ENCODE measurements around the gene CCDC177. TPM values are rescaled to one million over a fixed set of nuclear protein-coding genes. Genes with fewer than 3 reads are reported as not detected.

The CCDC177 gene
- total and polyA plus RNA-seq, 12 donors, result 0.03 TPM; not detected in 11

DNA sequence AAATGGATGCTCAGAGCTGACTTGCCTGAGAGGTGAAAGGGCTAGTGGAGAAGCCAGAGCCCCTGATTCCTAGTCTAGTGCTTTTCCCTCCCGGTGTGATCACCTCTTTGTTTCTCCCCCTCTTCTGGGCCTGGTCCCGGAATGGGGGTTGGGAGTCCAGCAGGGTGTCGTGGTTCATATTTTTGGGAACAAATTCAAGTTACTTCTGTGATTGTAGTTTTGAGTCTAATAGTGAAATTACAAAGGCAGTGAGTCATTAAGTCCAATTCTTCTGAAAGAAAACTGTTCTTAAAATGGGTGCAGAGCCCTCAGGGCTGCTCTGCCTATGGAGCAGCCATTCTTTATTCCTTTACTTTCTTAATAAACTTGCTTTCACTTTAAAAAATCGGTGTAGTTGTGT lies 44.3 kb upstream of the CCDC177 start:
- peaks cover 0 to 10% (median 0%) of the 10 kb centered on the region in 9 donors for H3K36me3 ChIP-seq
- WGBS, 2 donors, result 51 to 66% methylated on average over 4 of the region's 4 CpGs
- no peaks in the 10 kb centered on the region for H3K9me3 ChIP-seq
- peaks cover 27 to 100% (median 98%) of the 10 kb centered on the region in 9 donors for H3K4me1 ChIP-seq
- DNase-seq (no peak), ATAC-seq (no peak)
- no peak overlapping the region for H3K4me3 ChIP-seq
- H3K27me3 ChIP-seq, result no peaks in the 10 kb centered on the region
- intact Hi-C loops (cut with DNase I), result loop anchor here in 6 of 10 donors (5.0 to 10.0 kb wide), 3 partner anchors 33 to 56 kb away; no protein-coding TSS in a partner anchor
- peak overlapping the region in 2 of 10 donors; percentile 27 to 98 for H3K27ac ChIP-seq
- TF ChIP-seq, protein P1, sequence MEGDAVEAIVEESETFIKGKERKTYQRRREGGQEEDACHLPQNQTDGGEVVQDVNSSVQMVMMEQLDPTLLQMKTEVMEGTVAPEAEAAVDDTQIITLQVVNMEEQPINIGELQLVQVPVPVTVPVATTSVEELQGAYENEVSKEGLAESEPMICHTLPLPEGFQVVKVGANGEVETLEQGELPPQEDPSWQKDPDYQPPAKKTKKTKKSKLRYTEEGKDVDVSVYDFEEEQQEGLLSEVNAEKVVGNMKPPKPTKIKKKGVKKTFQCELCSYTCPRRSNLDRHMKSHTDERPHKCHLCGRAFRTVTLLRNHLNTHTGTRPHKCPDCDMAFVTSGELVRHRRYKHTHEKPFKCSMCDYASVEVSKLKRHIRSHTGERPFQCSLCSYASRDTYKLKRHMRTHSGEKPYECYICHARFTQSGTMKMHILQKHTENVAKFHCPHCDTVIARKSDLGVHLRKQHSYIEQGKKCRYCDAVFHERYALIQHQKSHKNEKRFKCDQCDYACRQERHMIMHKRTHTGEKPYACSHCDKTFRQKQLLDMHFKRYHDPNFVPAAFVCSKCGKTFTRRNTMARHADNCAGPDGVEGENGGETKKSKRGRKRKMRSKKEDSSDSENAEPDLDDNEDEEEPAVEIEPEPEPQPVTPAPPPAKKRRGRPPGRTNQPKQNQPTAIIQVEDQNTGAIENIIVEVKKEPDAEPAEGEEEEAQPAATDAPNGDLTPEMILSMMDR (IDR thresholded peaks at IDR 0.05), result no peak

DNA sequence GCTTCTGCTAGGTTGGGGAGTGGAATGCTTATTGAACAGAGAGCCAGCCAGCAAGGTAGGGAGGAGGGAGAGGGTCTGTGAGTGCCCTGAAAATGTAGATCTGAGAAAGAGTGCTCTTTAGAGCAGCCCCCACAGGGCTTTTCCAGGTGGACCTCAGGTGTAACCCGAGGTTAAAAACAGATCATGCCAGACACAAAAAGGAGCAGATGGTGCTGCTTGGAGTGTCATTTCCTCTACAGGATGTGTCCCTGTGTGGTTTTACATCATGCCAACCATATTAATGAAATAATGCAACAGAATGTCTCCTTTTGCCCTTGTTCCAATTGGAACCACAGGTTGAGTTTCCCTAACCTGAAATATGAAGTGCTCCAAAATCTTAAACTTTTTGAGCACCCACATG lies 43.1 kb upstream of the CCDC177 start:
- no peak for DNase-seq
- H3K36me3 ChIP-seq, result peaks cover 0 to 15% (median 0%) of the 10 kb centered on the region in 9 donors
- ATAC-seq, result no peak
- H3K27ac ChIP-seq, result peak overlapping the region in 5 of 10 donors; percentile 16 to 98 (median 52)
- TF ChIP-seq, protein P1 (IDR thresholded peaks at IDR 0.05), result no peak
- H3K9me3 ChIP-seq, result no peaks in the 10 kb centered on the region
- peaks cover 29 to 100% (median 99%) of the 10 kb centered on the region in 9 donors for H3K4me1 ChIP-seq
- intact Hi-C loops (cut with DNase I), result loop anchor here in 6 of 10 donors (5.0 to 10.0 kb wide), 3 partner anchors 35 to 57 kb away; no protein-coding TSS in a partner anchor
- H3K4me3 ChIP-seq, result no peak overlapping the region
- no peaks in the 10 kb centered on the region for H3K27me3 ChIP-seq
- 53 to 60% methylated on average over 1 of the region's 1 CpG for WGBS, 2 donors

DNA sequence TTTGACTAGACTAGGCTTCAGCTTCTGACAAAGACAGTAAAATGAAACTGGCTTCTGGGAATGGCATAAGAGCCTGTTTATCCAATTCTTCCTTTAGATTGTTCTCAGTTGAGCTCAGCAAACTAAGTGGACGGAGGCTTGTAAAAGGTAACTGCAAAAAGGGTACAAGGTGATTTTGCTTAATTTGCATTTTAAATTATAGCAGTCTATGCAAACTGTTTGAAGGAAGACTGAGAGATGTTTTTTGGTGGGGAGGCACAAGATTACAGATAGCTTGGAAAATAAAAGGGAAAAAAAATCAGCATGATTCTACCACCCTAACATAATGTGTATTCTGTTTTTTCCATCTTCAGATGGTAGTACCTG lies 41.7 kb upstream of the CCDC177 start:
- no peak for ATAC-seq
- H3K27me3 ChIP-seq, result no peaks in the 10 kb centered on the region
- TF ChIP-seq, protein P1 (IDR thresholded peaks at IDR 0.05), result no peak
- no peak for DNase-seq
- H3K9me3 ChIP-seq, result no peaks in the 10 kb centered on the region
- 43 to 65% methylated on average over 1 of the region's 1 CpG for WGBS, 2 donors
- H3K4me1 ChIP-seq, result peaks cover 30 to 93% (median 88%) of the 10 kb centered on the region in 9 donors
- H3K4me3 ChIP-seq, result peak overlapping the region in 6 of 10 donors; percentile 6 to 37 (median 26)
- H3K27ac ChIP-seq, result peak overlapping the region; percentile 14 to 99 (median 80)
- H3K36me3 ChIP-seq, result peaks cover 0 to 15% (median 0%) of the 10 kb centered on the region in 9 donors
- intact Hi-C loops (cut with DNase I), result loop anchor here in 6 of 10 donors (5.0 to 10.0 kb wide), 3 partner anchors 36 to 58 kb away; no protein-coding TSS in a partner anchor

DNA sequence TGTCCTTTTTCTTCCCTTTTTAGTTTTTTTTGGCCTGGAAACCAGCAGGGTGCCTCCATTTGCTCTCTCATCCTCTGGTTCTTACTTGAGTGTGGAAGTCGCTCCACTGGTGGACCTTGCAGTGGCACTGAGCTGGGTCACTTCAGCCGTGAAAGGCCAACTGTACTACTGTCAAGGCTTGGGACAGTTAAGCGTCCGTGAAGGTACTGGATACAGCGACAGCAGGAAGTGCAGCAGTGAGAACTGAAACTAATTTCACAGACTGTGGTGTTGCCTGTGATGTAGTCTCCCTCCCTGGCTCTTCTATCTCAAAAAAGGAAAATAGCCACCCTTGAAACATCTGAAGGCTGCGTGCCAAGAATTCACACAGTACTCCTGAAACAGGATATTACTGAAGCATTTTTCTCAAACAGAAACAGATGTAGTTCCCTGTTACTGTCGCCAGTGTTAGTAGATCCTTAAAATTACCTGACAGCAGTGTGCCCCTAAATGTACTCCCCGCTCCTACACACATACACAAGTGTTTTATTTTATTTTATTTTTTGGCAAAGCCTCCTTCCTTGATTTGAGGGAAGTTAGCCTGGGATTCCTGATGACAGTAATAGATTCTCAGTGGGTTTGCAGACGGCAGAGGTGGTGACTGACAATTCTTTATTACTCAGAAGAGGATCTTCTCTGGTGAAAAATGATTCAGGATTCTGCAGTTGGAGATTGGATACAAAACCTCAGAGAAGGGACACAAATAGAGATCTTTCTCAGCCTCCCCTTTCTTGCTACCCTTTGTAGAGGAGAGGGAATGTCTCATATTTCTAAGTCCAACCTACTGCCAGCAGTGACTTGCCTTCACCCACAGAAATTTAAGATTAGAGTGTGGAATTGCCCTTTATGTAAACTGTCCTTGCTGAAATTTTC lies 41.1 kb upstream of the CCDC177 start:
- peak in 7 of 8 donors; percentile 5 to 64 (median 53) for ATAC-seq
- peak overlapping the region in 6 of 10 donors; percentile 6 to 37 (median 26) for H3K4me3 ChIP-seq
- peak overlapping the region; percentile 66 to 99 (median 80) for H3K27ac ChIP-seq
- intact Hi-C loops (cut with DNase I), result loop anchor here in 6 of 10 donors (5.0 to 10.0 kb wide), 3 partner anchors 37 to 59 kb away; no protein-coding TSS in a partner anchor
- H3K4me1 ChIP-seq, result peaks cover 30 to 91% (median 84%) of the 10 kb centered on the region in 9 donors
- TF ChIP-seq, protein P1 (IDR thresholded peaks at IDR 0.05), result peak in 1 of 9 donors; percentile 7
- DNase-seq, result peak in 1 of 2 donors; percentile 84
- H3K36me3 ChIP-seq, result peaks cover 0 to 15% (median 0%) of the 10 kb centered on the region in 9 donors
- WGBS, 2 donors, result 13 to 21% methylated on average over 9 of the region's 9 CpGs
- H3K9me3 ChIP-seq, result no peaks in the 10 kb centered on the region
- H3K27me3 ChIP-seq, result no peaks in the 10 kb centered on the region
